ENCODE measurements around the gene SERINC2. TPM values are rescaled to one million over a fixed set of nuclear protein-coding genes. Genes with fewer than 3 reads are reported as not detected.
"Not testable (repeated sequence)": the region's sequence is repeated elsewhere in the genome, so short reads cannot be mapped to it uniquely, and the experiment has no call there.

Gene SERINC2
- total and polyA plus RNA-seq, 9 donors, result 4.0 to 49.0 (median 34.5) TPM

DNA sequence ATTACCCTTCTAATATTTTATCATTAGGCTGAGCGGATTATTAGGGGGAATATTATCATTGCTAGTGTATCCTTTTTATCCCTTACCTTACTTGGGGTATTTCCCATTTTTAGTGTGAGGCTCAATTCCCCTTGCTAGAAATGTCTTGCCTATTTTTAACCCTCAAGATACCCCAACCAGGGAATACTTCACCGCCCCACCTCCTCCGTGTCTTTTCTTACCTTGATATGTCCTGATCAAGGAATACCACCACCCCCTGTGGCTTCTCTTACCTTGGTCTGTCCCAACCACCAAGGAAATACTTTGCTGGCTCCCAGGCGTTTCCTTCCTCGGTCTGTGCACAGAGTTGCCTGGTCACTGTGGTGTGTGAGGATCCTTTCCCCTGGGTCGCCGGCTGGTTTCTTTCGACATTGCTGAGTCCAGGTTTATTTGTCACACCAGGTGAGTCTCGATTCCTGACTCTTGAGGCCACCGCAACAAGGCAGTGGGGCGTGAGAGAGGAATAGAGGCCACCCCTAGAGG lies 57.8 kb downstream of the SERINC2 start:
- H3K27ac ChIP-seq (ENCODE audit: low read length), result no peak overlapping the region
- H3K36me3 ChIP-seq (ENCODE audit: control insufficient read depth, insufficient read depth, low read length), result no peaks in the 10 kb centered on the region
- no peak overlapping the region for H3K4me3 ChIP-seq (ENCODE audit: low read length)
- peaks cover 3% of the 10 kb centered on the region for H3K9me3 ChIP-seq (replicated peaks; ENCODE audit: control insufficient read depth, low read depth, low read length)
- H3K27me3 ChIP-seq (ENCODE audit: control insufficient read depth, insufficient read depth, low read length), result peaks cover 3% of the 10 kb centered on the region
- DNase-seq, result no peak
- no peaks in the 10 kb centered on the region for H3K4me1 ChIP-seq (ENCODE audit: control insufficient read depth, insufficient read depth, low read length)
- 77% methylated on average over 10 of the region's 11 CpGs for WGBS (ENCODE audit: insufficient coverage)

GRCh38 chr1:31471452-31472313 lies 58.7 kb downstream of the SERINC2 start:
- 91% methylated on average over 7 of the region's 8 CpGs for WGBS (ENCODE audit: insufficient coverage)
- H3K27ac ChIP-seq (ENCODE audit: low read length); H3K4me1 ChIP-seq (ENCODE audit: control insufficient read depth, insufficient read depth, low read length); H3K27me3 ChIP-seq (ENCODE audit: control insufficient read depth, insufficient read depth, low read length); H3K36me3 ChIP-seq (ENCODE audit: control insufficient read depth, insufficient read depth, low read length); H3K9me3 ChIP-seq (replicated peaks; ENCODE audit: control insufficient read depth, low read depth, low read length); DNase-seq; H3K4me3 ChIP-seq (ENCODE audit: low read length): not testable (repeated sequence)

- DNase-seq; H3K36me3 ChIP-seq (ENCODE audit: control insufficient read depth, insufficient read depth, low read length); H3K27me3 ChIP-seq (ENCODE audit: control insufficient read depth, insufficient read depth, low read length); H3K4me1 ChIP-seq (ENCODE audit: control insufficient read depth, insufficient read depth, low read length); H3K9me3 ChIP-seq (replicated peaks; ENCODE audit: control insufficient read depth, low read depth, low read length); H3K27ac ChIP-seq (ENCODE audit: low read length); H3K4me3 ChIP-seq (ENCODE audit: low read length): not testable (repeated sequence)
- WGBS (ENCODE audit: insufficient coverage), result no CpG with 5 or more reads among the region's 4 CpGs
These were observed 59.3 kb downstream of the SERINC2 start for GRCh38 chr1:31472314-31472651.

DNA sequence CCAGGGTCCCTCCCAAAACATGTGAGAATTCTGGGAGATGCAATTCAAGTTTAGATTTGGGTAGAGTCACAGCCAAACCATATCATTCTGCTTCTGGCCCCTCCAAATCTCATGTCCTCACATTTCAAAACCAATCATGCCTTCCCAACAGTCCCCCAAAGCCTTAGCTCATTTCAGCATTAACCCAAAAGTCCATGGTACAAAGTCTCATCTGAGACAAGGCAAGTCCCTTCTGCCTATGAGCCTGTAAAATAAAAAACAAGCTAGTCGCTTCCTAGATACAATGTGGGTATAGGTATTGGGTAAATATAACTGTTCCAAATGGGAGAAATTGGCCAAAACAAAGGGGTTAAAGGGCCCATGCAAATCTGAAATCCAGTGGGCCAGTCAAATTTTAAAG lies 59.7 kb downstream of the SERINC2 start:
- H3K9me3 ChIP-seq (replicated peaks; ENCODE audit: control insufficient read depth, low read depth, low read length); DNase-seq; H3K4me1 ChIP-seq (ENCODE audit: control insufficient read depth, insufficient read depth, low read length); H3K27me3 ChIP-seq (ENCODE audit: control insufficient read depth, insufficient read depth, low read length); H3K27ac ChIP-seq (ENCODE audit: low read length); H3K36me3 ChIP-seq (ENCODE audit: control insufficient read depth, insufficient read depth, low read length); H3K4me3 ChIP-seq (ENCODE audit: low read length): not testable (repeated sequence)
- WGBS (ENCODE audit: insufficient coverage), result 100% methylated on average over 1 of the region's 1 CpG

DNA sequence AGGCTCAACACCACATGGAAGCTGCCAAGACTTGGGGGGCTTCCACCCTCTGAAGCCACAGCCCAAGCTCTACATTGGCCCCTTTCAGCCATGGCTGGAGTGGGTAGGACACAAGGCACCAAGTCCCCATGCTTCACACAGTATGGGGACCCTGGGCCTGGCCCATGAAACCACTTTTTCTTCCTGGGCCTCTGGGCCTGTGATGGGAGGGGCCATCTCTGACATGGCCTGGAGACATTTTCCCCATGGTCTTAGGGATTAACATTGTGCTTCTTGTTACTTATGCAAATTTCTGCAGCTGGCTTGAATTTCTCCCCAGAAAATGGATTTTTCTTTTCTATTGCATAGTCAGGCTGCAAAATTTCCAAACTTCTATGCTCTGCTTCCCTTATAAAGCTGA lies 60.5 kb downstream of the SERINC2 start:
- H3K27me3 ChIP-seq (ENCODE audit: control insufficient read depth, insufficient read depth, low read length); DNase-seq; H3K27ac ChIP-seq (ENCODE audit: low read length); H3K36me3 ChIP-seq (ENCODE audit: control insufficient read depth, insufficient read depth, low read length); H3K4me1 ChIP-seq (ENCODE audit: control insufficient read depth, insufficient read depth, low read length); H3K4me3 ChIP-seq (ENCODE audit: low read length); H3K9me3 ChIP-seq (replicated peaks; ENCODE audit: control insufficient read depth, low read depth, low read length): not testable (repeated sequence)

DNA sequence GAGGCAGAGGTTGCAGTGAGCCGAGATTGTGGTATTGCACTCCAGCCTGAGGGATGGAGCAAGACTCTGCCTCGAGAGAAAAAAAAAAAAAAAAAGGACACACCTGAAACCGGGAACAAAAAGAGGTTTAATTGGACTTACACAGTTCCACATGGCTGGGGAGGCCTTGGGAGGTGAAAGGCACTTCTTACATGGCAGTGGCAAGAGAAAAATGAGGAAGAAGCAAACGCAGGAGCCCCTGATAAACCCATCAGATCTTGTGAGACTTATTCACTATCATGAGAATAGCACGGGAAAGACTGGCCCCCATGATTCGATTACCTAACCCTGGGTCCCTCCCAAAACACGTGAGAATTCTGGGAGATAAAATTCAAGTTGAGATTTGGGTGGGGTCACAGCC lies 61.6 kb downstream of the SERINC2 start:
- WGBS (ENCODE audit: insufficient coverage), result 86% methylated on average over 5 of the region's 7 CpGs
- H3K9me3 ChIP-seq (replicated peaks; ENCODE audit: control insufficient read depth, low read depth, low read length); H3K27me3 ChIP-seq (ENCODE audit: control insufficient read depth, insufficient read depth, low read length); H3K4me1 ChIP-seq (ENCODE audit: control insufficient read depth, insufficient read depth, low read length); DNase-seq; H3K27ac ChIP-seq (ENCODE audit: low read length); H3K4me3 ChIP-seq (ENCODE audit: low read length); H3K36me3 ChIP-seq (ENCODE audit: control insufficient read depth, insufficient read depth, low read length): not testable (repeated sequence)

- H3K4me3 ChIP-seq (ENCODE audit: low read length), result no peak overlapping the region
- no peaks in the 10 kb centered on the region for H3K4me1 ChIP-seq (ENCODE audit: control insufficient read depth, insufficient read depth, low read length)
- peaks cover 3% of the 10 kb centered on the region for H3K9me3 ChIP-seq (replicated peaks; ENCODE audit: control insufficient read depth, low read depth, low read length)
- DNase-seq, result no peak
- 90% methylated on average over 8 of the region's 10 CpGs for WGBS (ENCODE audit: insufficient coverage)
- no peaks in the 10 kb centered on the region for H3K36me3 ChIP-seq (ENCODE audit: control insufficient read depth, insufficient read depth, low read length)
- no peaks in the 10 kb centered on the region for H3K27me3 ChIP-seq (ENCODE audit: control insufficient read depth, insufficient read depth, low read length)
- H3K27ac ChIP-seq (ENCODE audit: low read length), result no peak overlapping the region
These were observed 64.2 kb downstream of the SERINC2 start for GRCh38 chr1:31476891-31477846.

DNA sequence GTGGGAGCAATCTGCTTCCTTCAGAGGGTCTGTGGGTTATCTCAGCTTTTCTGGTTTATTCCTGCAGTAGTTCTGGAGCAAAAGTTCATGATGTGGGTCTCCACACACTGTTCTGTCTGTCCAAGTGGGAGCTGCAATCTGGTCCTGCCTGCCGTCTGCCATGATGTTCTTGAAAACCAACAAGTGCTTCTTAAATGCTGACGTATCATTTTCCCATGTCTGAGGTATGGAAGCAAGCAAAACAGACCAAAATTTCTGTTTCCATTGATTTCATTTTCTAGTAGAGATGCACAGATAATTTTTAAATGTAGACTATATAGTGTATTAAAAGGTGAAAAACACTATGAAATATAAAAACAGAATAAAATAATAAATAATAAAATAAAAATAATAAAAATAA lies 65.2 kb downstream of the SERINC2 start:
- DNase-seq, result no peak
- no peaks in the 10 kb centered on the region for H3K27me3 ChIP-seq (ENCODE audit: control insufficient read depth, insufficient read depth, low read length)
- no CpG with 5 or more reads among the region's 2 CpGs for WGBS (ENCODE audit: insufficient coverage)
- no peak overlapping the region for H3K27ac ChIP-seq (ENCODE audit: low read length)
- no peaks in the 10 kb centered on the region for H3K4me1 ChIP-seq (ENCODE audit: control insufficient read depth, insufficient read depth, low read length)
- no peaks in the 10 kb centered on the region for H3K36me3 ChIP-seq (ENCODE audit: control insufficient read depth, insufficient read depth, low read length)
- H3K4me3 ChIP-seq (ENCODE audit: low read length), result no peak overlapping the region
- peaks cover 3% of the 10 kb centered on the region for H3K9me3 ChIP-seq (replicated peaks; ENCODE audit: control insufficient read depth, low read depth, low read length)

- Histone ChIP-seq H3K27me3 (ENCODE audit: control insufficient read depth, insufficient read depth, low read length) (no peaks in the 10 kb centered on the region), H3K4me1 (ENCODE audit: control insufficient read depth, insufficient read depth, low read length) (peaks cover 3% of the 10 kb centered on the region), H3K9me3 (replicated peaks; ENCODE audit: control insufficient read depth, low read depth, low read length) (peaks cover 3% of the 10 kb centered on the region), H3K27ac (ENCODE audit: low read length) (no peak overlapping the region), H3K36me3 (ENCODE audit: control insufficient read depth, insufficient read depth, low read length) (no peaks in the 10 kb centered on the region), H3K4me3 (ENCODE audit: low read length) (no peak overlapping the region)
- no CpG with 5 or more reads among the region's 2 CpGs for WGBS (ENCODE audit: insufficient coverage)
- no peak for DNase-seq
These were observed 66.8 kb downstream of the SERINC2 start for GRCh38 chr1:31479811-31480210.

DNA sequence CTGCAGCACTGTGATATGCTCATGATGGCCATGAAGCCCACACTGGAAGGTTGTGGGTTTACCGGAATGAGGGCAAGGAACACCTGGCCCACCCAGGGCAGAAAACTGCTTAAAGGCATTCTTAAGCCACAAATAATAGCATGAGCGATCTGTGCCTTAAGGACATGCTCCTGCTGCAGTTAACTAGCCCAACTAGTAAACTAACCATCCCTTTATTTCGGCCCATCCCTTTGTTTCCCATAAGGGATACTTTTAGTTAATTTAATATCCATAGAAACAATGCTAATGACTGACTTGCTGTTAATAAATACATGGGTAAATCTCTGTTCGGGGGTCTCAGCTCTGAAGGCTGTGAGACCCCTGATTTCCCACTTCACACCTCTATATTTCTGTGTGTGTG lies 67.4 kb downstream of the SERINC2 start:
- H3K27me3 ChIP-seq (ENCODE audit: control insufficient read depth, insufficient read depth, low read length); H3K9me3 ChIP-seq (replicated peaks; ENCODE audit: control insufficient read depth, low read depth, low read length); DNase-seq; H3K4me1 ChIP-seq (ENCODE audit: control insufficient read depth, insufficient read depth, low read length); H3K27ac ChIP-seq (ENCODE audit: low read length); H3K36me3 ChIP-seq (ENCODE audit: control insufficient read depth, insufficient read depth, low read length); H3K4me3 ChIP-seq (ENCODE audit: low read length): not testable (repeated sequence)
- WGBS (ENCODE audit: insufficient coverage), result 75% methylated on average over 1 of the region's 4 CpGs

All from muscle of leg (tissue), 11 donors.